Retinal pigment epithelial cell (primary cell): ENCODE measurements around the gene RRAGC.

Experiments used
- DNase-seq: peaks from one replicate; pipeline ENCODE4 v3.0.0-alpha.2; 2010; ENCODE audit warnings: low read depth
- H3K4me3 ChIP-seq: 2 replicates; pipeline ENCODE4 v1.5.1; 2011; ENCODE audit warnings: mild to moderate bottlenecking, low read length, control low read depth, moderate library complexity
- CTCF ChIP-seq: conservative IDR thresholded peaks from 2 replicates; pipeline ENCODE4 v1.5.1; 2011; ENCODE audit warnings: low read depth, low read length, control low read depth, inconsistent platforms

RRAGC gene

GRCh38 chr1:38827318-38827717, 32.3 kb downstream of the RRAGC start:
- TF ChIP-seq CTCF: no peak
- DNase-seq: no peak
- H3K4me3 ChIP-seq: no peak overlapping the region

- DNase-seq: no peak
- H3K4me3 ChIP-seq: no peak overlapping the region
- no peak for TF ChIP-seq CTCF
These were observed 32.7 kb downstream of the RRAGC start for GRCh38 chr1:38826886-38827285.

- H3K4me3 ChIP-seq: no peak overlapping the region
- TF ChIP-seq CTCF: no peak
- peak; percentile 16 for DNase-seq
These were observed 33.3 kb downstream of the RRAGC start for GRCh38 chr1:38826262-38826661.

GRCh38 chr1:38820860-38821259, 38.7 kb downstream of the RRAGC start:
- no peak for TF ChIP-seq CTCF
- no peak for DNase-seq
- no peak overlapping the region for H3K4me3 ChIP-seq

- TF ChIP-seq CTCF: no peak
- no peak for DNase-seq
- no peak overlapping the region for H3K4me3 ChIP-seq
These were observed 40.1 kb downstream of the RRAGC start for GRCh38 chr1:38819516-38819915.

- DNase-seq: no peak
- no peak overlapping the region for H3K4me3 ChIP-seq
- no peak for TF ChIP-seq CTCF
These were observed 40.5 kb downstream of the RRAGC start for GRCh38 chr1:38819040-38819439.

- DNase-seq: no peak
- no peak overlapping the region for H3K4me3 ChIP-seq
- TF ChIP-seq CTCF: peak; percentile 50
These were observed 41.2 kb downstream of the RRAGC start for GRCh38 chr1:38818175-38818976.
